HL-60/S4 (cell line): ENCODE results near the gene FN3K.

ENCODE experiments used
- in situ Hi-C: fragments of 300-500 bp; cut with MboI; formaldehyde crosslinking; loops from 2 replicates; pipeline ENCODE4 v1.14.3; 2022; ENCODE audit warnings: low sequenced_read_pairs

The FN3K gene

GRCh38 chr17:82734987-82735866 lies at the start of gene FN3K:
Gene FN3K (plus strand): TSS chr17:82735615. CDS start chr17:82735637, 22 bp downstream.
- in situ Hi-C loops, result no loop called here

DNA sequence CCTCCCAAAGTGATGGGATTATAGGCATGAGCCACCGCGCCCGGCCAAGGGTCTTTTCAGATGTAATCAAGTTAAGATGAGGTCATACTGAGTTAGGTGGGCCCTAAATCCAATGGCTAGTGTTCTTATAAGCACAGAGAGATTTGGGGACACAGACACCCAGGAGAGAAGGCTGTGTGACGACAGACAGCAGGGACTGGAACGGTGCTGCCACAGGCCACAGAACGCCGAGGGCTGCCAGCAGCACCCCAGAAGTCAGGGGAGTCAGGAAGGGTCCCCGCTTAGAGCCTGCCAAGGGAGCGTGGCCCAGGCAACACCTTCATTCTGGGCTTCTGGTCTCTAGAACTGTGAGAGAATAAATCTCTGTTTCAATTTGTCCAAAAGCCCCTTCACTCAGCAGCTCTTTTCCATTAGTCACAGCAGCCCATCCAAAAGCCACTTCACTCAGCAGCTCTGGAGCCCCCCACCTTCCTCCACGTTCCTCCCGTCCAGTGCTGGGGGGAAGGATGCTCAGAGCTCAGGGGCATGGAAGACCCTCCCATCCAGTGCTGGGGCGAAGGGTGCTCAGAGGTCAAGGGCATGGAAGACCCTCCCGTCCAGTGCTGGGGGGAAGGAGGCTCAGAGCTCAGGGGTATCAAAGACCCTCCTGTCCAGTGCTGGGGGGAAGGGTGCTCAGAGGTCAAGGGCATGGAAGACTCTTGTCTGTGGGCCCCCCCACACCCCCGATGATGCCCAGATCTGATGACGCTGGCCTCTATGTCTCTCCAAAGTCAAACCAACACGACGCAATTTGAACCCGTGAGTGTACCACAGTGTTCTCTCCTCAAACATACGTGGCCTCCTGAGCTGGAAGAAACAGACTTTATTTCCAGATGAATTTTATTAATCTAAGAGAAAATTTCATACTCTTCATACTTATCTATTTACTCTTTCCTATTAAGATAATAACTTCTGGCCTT lies 48.8 kb upstream of the FN3K start:
- in situ Hi-C loops, result no loop called here

DNA sequence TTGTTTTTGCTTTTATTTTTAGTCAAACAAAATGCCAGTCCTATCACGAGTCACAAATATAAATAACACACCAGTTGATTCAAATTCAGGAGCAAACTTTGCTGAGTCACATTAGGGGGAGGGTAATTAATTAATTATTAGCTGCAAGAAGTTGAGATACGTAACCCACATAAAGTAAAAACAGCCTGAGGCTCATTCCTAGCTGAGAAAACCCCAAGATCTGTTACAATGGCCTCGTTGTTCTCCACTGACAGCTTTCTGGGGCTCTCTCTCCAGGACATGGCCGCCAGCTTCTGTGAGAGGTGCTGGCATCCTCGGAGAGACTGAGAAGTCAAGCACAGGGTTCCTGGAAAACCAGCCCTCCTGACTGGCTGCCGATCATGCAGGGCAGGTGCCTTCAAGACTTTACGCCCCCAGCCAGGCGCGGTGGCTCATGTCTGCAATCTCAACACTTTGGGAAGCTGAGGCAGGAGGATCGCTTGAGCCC lies 48.0 kb upstream of the FN3K start:
- in situ Hi-C loops, result no loop called here

DNA sequence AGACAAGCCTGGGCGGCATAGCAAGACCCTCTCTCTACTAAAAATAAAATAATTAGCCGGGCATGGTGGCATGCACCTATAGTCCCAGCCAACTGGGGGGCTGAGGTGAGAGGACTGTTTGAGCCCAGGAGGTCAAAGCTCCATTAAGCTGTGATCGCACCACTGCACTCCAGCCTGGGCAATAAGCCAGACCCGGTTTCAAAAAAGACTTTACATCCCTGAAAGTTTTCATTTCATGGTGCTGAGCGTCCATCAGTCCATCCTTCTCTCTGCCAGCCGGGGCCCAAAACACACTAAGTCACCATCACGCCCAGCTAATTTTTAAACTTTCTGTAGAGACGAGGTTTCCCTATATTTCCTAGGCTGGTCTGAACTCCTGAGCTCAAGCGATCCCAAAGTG lies 47.5 kb upstream of the FN3K start:
- in situ Hi-C loops, result no loop called here

GRCh38 chr17:82689077-82689476 lies 46.3 kb upstream of the FN3K start:
- in situ Hi-C loops, result no loop called here

DNA sequence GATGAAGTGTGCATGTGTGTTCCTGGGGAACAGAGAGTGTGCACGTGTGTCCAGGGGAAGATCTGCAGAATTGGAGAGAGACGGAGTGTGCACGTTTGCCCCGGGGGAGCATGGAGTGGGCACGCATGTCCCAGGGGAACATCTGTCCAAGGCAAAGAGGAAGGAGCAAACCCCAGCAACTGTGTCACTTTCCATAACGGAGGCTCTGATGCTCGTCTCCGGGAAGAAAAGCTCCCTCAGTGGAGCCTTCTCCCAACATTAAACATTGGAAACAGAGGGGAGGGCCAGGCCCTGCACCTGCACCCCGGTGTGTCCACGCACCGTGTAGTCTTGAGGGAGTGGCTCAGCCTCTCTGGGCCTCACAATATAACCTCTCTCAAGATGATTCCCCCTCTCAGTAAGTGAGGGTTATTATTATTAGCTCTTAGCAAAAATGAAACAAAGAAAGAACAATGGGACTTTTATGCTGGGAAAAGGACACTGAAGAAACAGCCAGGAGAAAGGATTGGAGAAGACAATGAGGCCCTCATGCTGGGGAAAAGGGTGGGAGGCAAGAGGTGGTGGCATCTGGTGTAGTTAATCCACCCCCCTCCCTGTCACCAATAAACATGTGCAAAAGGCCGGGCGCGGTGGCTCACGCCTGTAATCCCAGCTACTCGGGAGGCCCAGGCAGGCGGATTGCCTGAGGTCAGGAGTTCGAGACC lies 44.5 kb upstream of the FN3K start:
- in situ Hi-C loops, result no loop called here

DNA sequence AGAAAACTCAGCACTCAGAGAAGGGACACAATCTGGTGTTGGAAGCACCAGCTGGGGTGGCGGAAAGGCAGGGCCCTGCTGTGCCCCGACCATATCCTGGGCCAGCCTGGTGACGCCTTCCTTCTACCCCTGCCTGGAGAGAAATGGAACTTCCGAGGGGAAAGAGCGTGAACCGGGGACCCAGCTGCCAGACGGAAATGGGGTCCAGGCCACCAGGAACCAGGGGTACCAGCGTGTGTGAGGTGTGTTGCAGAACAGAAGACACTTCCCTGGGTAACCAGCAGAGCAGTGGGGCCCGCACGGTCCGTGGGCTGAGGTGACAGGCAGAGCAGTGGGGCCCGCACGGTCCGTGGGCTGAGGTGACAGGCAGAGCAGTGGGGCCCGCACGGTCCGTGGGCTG lies 43.7 kb upstream of the FN3K start:
- in situ Hi-C loops, result no loop called here

GRCh38 chr17:82692268-82692667 lies 43.1 kb upstream of the FN3K start:
- in situ Hi-C loops, result no loop called here

GRCh38 chr17:82693168-82693867 lies 42.1 kb upstream of the FN3K start:
- in situ Hi-C loops, result no loop called here

- in situ Hi-C loops, result no loop called here
These were observed 40.8 kb upstream of the FN3K start for GRCh38 chr17:82694647-82695046.

DNA sequence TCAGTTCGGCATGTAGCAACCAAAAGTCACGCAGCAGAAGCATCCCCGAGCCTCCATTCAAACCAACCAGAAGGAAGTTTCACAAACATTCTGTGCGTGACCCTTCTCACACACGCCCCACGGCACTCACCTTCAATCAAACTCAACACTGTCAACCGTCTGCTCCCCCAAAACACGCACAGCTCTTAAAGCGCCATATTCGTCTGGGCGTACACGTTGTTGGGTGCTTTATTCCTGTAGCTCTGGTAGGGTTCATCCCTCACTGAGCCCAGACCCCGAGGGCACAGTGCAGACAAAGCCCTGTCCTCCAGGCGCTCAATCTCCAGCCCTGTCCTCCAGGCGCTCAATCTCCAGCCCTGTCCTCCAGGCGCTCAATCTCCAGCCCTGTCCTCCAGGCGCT lies 39.2 kb upstream of the FN3K start:
- in situ Hi-C loops, result no loop called here

GRCh38 chr17:82696916-82697807 lies 38.3 kb upstream of the FN3K start:
- in situ Hi-C loops, result no loop called here

DNA sequence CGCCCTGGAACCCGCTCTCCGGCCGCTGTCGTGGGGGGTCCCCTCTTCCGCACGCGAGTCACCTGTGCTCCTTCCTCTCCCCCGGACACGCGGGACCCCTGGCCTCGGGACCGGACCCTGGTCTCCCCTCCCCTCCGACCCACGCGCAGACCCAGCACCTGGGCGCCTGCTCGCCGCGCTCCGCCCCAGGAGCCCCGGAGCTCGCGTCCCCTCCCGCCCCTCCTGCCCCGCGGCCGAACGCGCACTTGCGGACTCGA lies 37.7 kb upstream of the FN3K start:
- in situ Hi-C loops, result no loop called here

DNA sequence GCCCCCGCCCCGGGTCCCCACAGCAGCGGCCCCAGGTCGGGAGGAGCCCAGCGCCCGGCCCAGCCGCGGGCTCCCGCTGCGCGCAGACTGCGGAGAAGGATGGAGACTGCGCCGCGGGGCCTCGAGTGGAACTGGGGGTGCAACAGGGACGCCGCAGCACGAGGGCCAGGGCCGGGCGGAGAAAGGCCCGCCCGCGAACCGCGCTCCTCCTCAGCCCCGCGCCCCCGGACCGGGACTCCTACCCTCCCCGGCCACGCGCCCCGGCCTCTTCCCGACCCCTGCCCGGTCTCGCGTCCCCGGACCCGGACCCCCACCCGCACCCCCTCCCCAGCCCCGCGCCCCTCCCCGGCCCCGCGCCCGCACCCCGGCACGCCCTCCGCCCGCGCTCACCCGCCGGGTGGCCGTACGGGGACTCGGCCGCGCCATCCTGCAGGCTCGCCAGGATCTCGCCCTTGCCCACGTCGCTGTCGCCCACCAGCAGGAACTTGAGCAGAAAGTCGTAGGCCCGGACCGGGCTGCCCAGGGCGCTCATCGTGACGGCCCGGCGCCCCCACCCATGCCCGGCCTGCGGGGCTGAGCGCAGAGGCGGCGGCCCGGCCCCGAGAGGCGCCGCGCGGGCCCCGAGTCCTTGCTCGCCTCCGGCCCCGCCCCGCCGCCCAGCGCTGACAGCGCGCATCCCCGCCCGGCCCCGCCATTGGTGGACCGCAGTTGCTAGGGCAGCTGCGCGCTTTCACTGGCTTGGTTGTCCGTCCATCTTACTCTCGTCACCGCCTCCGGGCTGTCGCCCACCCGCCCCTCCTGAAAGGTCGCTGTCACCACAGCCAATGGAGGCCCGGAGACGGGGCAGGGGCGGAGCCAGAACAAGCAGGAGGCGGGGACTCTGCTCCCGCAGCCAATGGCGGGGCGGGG lies 37.1 kb upstream of the FN3K start, which contains the start of gene RAB40B:
RAB40B (minus strand) TSS at position 634 of the 909 bp plus-strand sequence; CDS start at position 532, 102 bp downstream.
- in situ Hi-C loops, result no loop called here

GRCh38 chr17:82698974-82699442 lies 36.4 kb upstream of the FN3K start:
- in situ Hi-C loops, result no loop called here

- in situ Hi-C loops, result no loop called here
These were observed 35.9 kb upstream of the FN3K start for GRCh38 chr17:82699551-82699950.

DNA sequence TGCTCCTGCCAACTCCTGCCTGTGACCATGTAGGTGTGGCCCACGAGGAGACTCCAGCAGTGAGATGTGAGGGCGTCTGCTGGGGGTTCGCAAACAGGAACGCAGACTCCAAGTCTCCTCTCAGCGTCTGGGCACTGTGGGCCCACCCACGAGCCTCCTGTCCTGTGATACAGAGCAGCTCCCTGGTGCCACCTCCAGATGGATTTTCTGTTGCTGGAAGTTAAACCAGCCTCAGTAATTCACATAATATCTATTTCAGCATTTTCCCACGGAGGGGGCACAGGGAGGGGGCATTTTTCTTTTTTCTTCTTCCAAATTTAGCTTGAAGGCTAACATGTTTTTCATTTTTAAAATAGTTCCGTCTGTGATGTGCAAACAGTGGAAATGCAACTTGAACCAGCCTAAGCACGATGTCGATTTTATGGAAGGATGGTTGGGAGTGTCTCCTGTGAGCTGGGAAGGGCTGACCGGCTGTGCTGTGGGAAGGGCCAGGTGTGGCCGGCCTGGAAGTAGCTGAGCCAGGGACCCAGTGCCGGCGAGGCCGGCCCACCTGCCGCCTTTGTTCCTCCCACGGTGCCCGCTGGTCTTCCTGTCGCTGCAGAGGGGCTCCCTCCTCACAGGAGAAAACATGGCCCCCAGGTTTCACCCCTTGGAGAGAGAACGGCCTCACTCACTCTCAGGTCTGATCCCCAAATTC lies 33.0 kb upstream of the FN3K start:
- in situ Hi-C loops, result no loop called here
